IMR-90 (cell line): Measurements from ENCODE around the gene SPEM1. TPM values are rescaled to one million over a fixed set of nuclear protein-coding genes. Genes with fewer than 3 reads are reported as not detected.

Experiments used
- ATAC-seq: fragments of 200-7000 bp; cut with Tn5 transposase; 2 replicates; pipeline ENCODE4 v1.9.1; 2020; ENCODE audit warnings: low read depth, mild to moderate bottlenecking, moderate library complexity
- BruUV-seq: library from RNA; stranded (reverse); fragments of 400-500 nt; replicated peaks from 2 replicates; lab custom pipeline; 2021; lab: Mats Ljungman, UMichigan
- CTCF ChIA-PET: fragments of 300-600 bp; formaldehyde crosslinking; extraction: SDS; loops from one replicate; lab custom pipeline; 2021; ENCODE audit warnings: antibody characterized with exemption; lab: Yijun Ruan, JAX
- POLR2A ChIA-PET: fragments of 300-600 bp; sonication (Branson Sonifier 250); formaldehyde crosslinking; loops from one replicate; lab custom pipeline; 2022; ENCODE audit warnings: antibody characterized with exemption; ENCODE audit not compliant: unreplicated experiment; lab: Charles Lee
- DNase-seq: peaks from one replicate; pipeline ENCODE4 v3.0.0; 2013
- H2AFZ ChIP-seq: replicated peaks from 2 replicates; pipeline ENCODE3; 2013; ENCODE audit warnings: low read length, mild to moderate bottlenecking; ENCODE audit not compliant: poor library complexity
- H2AK5ac ChIP-seq: 2 replicates; pipeline ENCODE4 v1.6.1; 2013; ENCODE audit warnings: low read depth, low read length, inconsistent platforms
- H2AK9ac ChIP-seq: replicated peaks from 2 replicates; pipeline ENCODE3; 2013; ENCODE audit warnings: mild to moderate bottlenecking, low read depth, low read length, moderate library complexity; ENCODE audit not compliant: poor library complexity
- H2BK120ac ChIP-seq: 2 replicates; pipeline ENCODE4 v1.6.1; 2013; ENCODE audit warnings: low read depth, low read length, inconsistent platforms
- H2BK15ac ChIP-seq: 3 replicates; pipeline ENCODE4 v1.6.1; 2013; ENCODE audit warnings: low read depth, low read length, inconsistent platforms
- H2BK20ac ChIP-seq: 2 replicates; pipeline ENCODE4 v1.6.1; 2013; ENCODE audit warnings: low read depth, mild to moderate bottlenecking, inconsistent platforms, low read length, moderate library complexity
- H2BK5ac ChIP-seq: 2 replicates; pipeline ENCODE4 v1.6.1; 2013; ENCODE audit warnings: mild to moderate bottlenecking, low read depth, low read length, inconsistent platforms; ENCODE audit not compliant: poor library complexity, severe bottlenecking
- H3K14ac ChIP-seq: replicated peaks from 2 replicates; pipeline ENCODE4 v1.6.1; 2013; ENCODE audit warnings: low read depth, low read length, inconsistent platforms
- H3K18ac ChIP-seq: 2 replicates; pipeline ENCODE4 v1.6.1; 2013; ENCODE audit warnings: low read depth, low read length, control low read depth
- H3K23ac ChIP-seq: 2 replicates; pipeline ENCODE4 v1.6.1; 2013; ENCODE audit warnings: low read depth, low read length, inconsistent platforms
- H3K27ac ChIP-seq: 2 replicates; pipeline ENCODE4 v1.5.1; 2013; ENCODE audit warnings: mild to moderate bottlenecking, control low read depth, low read length; ENCODE audit not compliant: insufficient read depth
- H3K27me3 ChIP-seq: 2 replicates; pipeline ENCODE4 v1.6.1; 2013; ENCODE audit warnings: low read length; ENCODE audit not compliant: control insufficient read depth, insufficient read depth
- H3K36me3 ChIP-seq: 2 replicates; pipeline ENCODE4 v1.6.1; 2013; ENCODE audit warnings: low read length, mixed read lengths; ENCODE audit not compliant: control insufficient read depth, insufficient read depth
- H3K4ac ChIP-seq: 2 replicates; pipeline ENCODE4 v1.6.1; 2013; ENCODE audit warnings: low read depth, low read length, inconsistent platforms
- H3K4me1 ChIP-seq: 2 replicates; pipeline ENCODE4 v1.6.1; 2013; ENCODE audit warnings: low read length, mixed read lengths; ENCODE audit not compliant: control insufficient read depth, insufficient read depth
- H3K4me2 ChIP-seq: 2 replicates; pipeline ENCODE4 v1.6.1; 2013; ENCODE audit warnings: low read depth, mild to moderate bottlenecking, control low read depth, low read length, moderate library complexity
- H3K4me3 ChIP-seq: 2 replicates; pipeline ENCODE4 v1.5.1; 2013; ENCODE audit warnings: low read depth, mild to moderate bottlenecking, control low read depth, low read length, moderate library complexity; ENCODE audit not compliant: insufficient read depth
- H3K56ac ChIP-seq: 2 replicates; pipeline ENCODE4 v1.6.1; 2013; ENCODE audit warnings: low read length, inconsistent platforms; ENCODE audit not compliant: insufficient read depth; ENCODE audit errors: extremely low read depth
- H3K79me1 ChIP-seq, 2 experiments: 2 replicates each; pipeline ENCODE4 v1.6.1; 2013; ENCODE audit warnings: low read length in 2 of 2, inconsistent platforms in 1 of 2, low read depth in 1 of 2
- H3K9ac ChIP-seq: 2 replicates; pipeline ENCODE4 v1.6.1; 2013; ENCODE audit warnings: low read depth, low read length, control low read depth
- H3K9me1 ChIP-seq: 2 replicates; pipeline ENCODE4 v1.6.1; 2013; ENCODE audit warnings: low read length, inconsistent platforms; ENCODE audit not compliant: insufficient read depth
- H3K9me3 ChIP-seq: 2 replicates; pipeline ENCODE4 v1.6.1; 2013; ENCODE audit warnings: low read length; ENCODE audit not compliant: control insufficient read depth, insufficient read depth
- H4K20me1 ChIP-seq: 2 replicates; pipeline ENCODE4 v1.6.1; 2013; ENCODE audit warnings: low read length, inconsistent platforms; ENCODE audit not compliant: insufficient read depth
- H4K5ac ChIP-seq: 2 replicates; pipeline ENCODE4 v1.6.1; 2013; ENCODE audit warnings: mild to moderate bottlenecking, low read depth, low read length, control low read depth
- H4K8ac ChIP-seq, 2 experiments: 2 replicates each; pipeline ENCODE4 v1.6.1; 2013; ENCODE audit warnings: low read depth in 2 of 2, low read length in 2 of 2, control low read depth in 1 of 2, inconsistent platforms in 1 of 2
- H4K91ac ChIP-seq: 2 replicates; pipeline ENCODE4 v1.6.1; 2013; ENCODE audit warnings: low read depth, low read length, inconsistent platforms; ENCODE audit not compliant: insufficient read depth
- BHLHE40 ChIP-seq: fragments of 150-350 bp; IDR thresholded peaks from 2 replicates; pipeline ENCODE4 v1.6.1; 2016; ENCODE audit warnings: mild to moderate bottlenecking, low read depth, low read length
- CEBPB ChIP-seq: IDR thresholded peaks from 2 replicates; pipeline ENCODE4 v1.6.1; 2012; ENCODE audit warnings: low read depth, low read length, improper control_type of control experiment
- CHD1 ChIP-seq: IDR thresholded peaks from 2 replicates; pipeline ENCODE4 v1.6.1; 2012; ENCODE audit warnings: low read depth, low read length, improper control_type of control experiment
- CTCF ChIP-seq: conservative IDR thresholded peaks from 2 replicates; pipeline ENCODE4 v1.5.1; 2012; ENCODE audit warnings: mild to moderate bottlenecking, low read depth, low read length, improper control_type of control experiment
- ELK1 ChIP-seq: fragments of 150-350 bp; IDR thresholded peaks from 2 replicates; pipeline ENCODE4 v1.6.1; 2016; ENCODE audit warnings: low read depth, mild to moderate bottlenecking, low read length, moderate library complexity, borderline replicate concordance
- FOS ChIP-seq: fragments of 150-350 bp; IDR thresholded peaks from 2 replicates; pipeline ENCODE4 v1.6.1; 2016; ENCODE audit warnings: low read depth, low read length
- MAFK ChIP-seq: IDR thresholded peaks from 2 replicates; pipeline ENCODE4 v1.6.1; 2012; ENCODE audit warnings: low read depth, low read length, improper control_type of control experiment
- MAZ ChIP-seq: IDR thresholded peaks from 2 replicates; pipeline ENCODE4 v1.6.1; 2012; ENCODE audit warnings: low read depth, mild to moderate bottlenecking, low read length, improper control_type of control experiment, moderate library complexity, borderline replicate concordance
- MXI1 ChIP-seq: IDR thresholded peaks from 2 replicates; pipeline ENCODE4 v1.6.1; 2012; ENCODE audit warnings: low read depth, mild to moderate bottlenecking, low read length, moderate library complexity, borderline replicate concordance
- NFE2L2 ChIP-seq: fragments of 150-350 bp; IDR thresholded peaks from 2 replicates; pipeline ENCODE4 v1.6.1; 2016; ENCODE audit warnings: low read depth, mild to moderate bottlenecking, low read length
- POLR2A ChIP-seq: IDR thresholded peaks from 2 replicates; pipeline ENCODE4 v1.6.1; 2012; ENCODE audit warnings: mild to moderate bottlenecking, low read depth, low read length
- RAD21 ChIP-seq: IDR thresholded peaks from 2 replicates; pipeline ENCODE4 v1.6.1; 2012; ENCODE audit warnings: low read length, improper control_type of control experiment
- RCOR1 ChIP-seq: IDR thresholded peaks from 2 replicates; pipeline ENCODE4 v1.6.1; 2012; ENCODE audit warnings: mild to moderate bottlenecking, low read length, improper control_type of control experiment; ENCODE audit not compliant: insufficient replicate concordance
- RFX5 ChIP-seq: IDR thresholded peaks from 2 replicates; pipeline ENCODE4 v1.8.0; 2012; ENCODE audit warnings: low read depth, mild to moderate bottlenecking, low read length, moderate library complexity
- SMC3 ChIP-seq: fragments of 150-350 bp; IDR thresholded peaks from 2 replicates; pipeline ENCODE4 v1.6.1; 2016; ENCODE audit warnings: low read depth, mild to moderate bottlenecking, antibody characterized with exemption, low read length, moderate library complexity
- USF2 ChIP-seq: fragments of 150-350 bp; IDR thresholded peaks from 2 replicates; pipeline ENCODE4 v1.6.1; 2017; ENCODE audit warnings: mild to moderate bottlenecking, antibody characterized with exemption, low read length, low read depth
- WGBS, 2 experiments: methylation state at CpG; one replicate each; pipeline versions ENCODE4 v1.1.5 to v1.1.7; 2013; ENCODE audit warnings: missing lambda C conversion rate in 2 of 2; ENCODE audit not compliant: insufficient read length in 1 of 2; ENCODE audit errors: extremely low coverage in 2 of 2; 5-methylcytosine and 5-hydroxymethylcytosine counted together
- dilution Hi-C: fragments of 300-500 bp; cut with HindIII; formaldehyde crosslinking; loops from one replicate; pipeline ENCODE4 v1.14.3; 2018; ENCODE audit warnings: low sequenced_read_pairs; ENCODE audit not compliant: unreplicated experiment
- in situ Hi-C: fragments of 300-500 bp; cut with MboI; formaldehyde crosslinking; loops from 3 replicates; pipeline ENCODE4 v1.14.3; 2019; ENCODE audit warnings: low sequenced_read_pairs, inconsistent platforms, mixed read lengths
- intact Hi-C: fragments of 100-400 bp; cut with micrococcal nuclease; formaldehyde crosslinking; loops from 2 replicates; pipeline ENCODE4 v1.10.0; 2022
- polyA plus RNA-seq, 3 experiments: library from polyadenylated mRNA; depleted of rRNA; stranded (reverse); fragments of >200 nt; gene quantifications; 2 replicates each; pipeline ENCODE4 v1.2.3, GENCODE V29; 2012; ENCODE audit warnings: low replicate concordance in 1 of 3
- total RNA-seq: library from RNA; depleted of rRNA; stranded (reverse); fragments of >200 nt; gene quantifications from 2 replicates; pipeline ENCODE4 v1.2.3, GENCODE V29; 2012

The SPEM1 gene
- total and polyA plus RNA-seq, 2 of the 4 experiments (the other 2 are of a cell fraction), result not detected

- no peaks in the 10 kb centered on the region for H3K4me1 ChIP-seq
- in situ Hi-C loops, result no loop called here
- H3K4me3 ChIP-seq, result no peak overlapping the region
- dilution Hi-C loops, result no loop called here
- no peak overlapping the region for H2AFZ ChIP-seq
- H4K91ac ChIP-seq, result no peak overlapping the region
- no peak overlapping the region for H2BK5ac ChIP-seq
- no peak for TF ChIP-seq CEBPB
- TF ChIP-seq MAFK, result no peak
- no peak for TF ChIP-seq MAZ
- TF ChIP-seq USF2, result no peak
- TF ChIP-seq BHLHE40, result no peak
- TF ChIP-seq CHD1, result no peak
- TF ChIP-seq POLR2A, result no peak
- TF ChIP-seq MXI1, result no peak
- no peak for TF ChIP-seq NFE2L2
- TF ChIP-seq FOS, result no peak
- TF ChIP-seq RCOR1, result no peak
- TF ChIP-seq ELK1, result no peak
- TF ChIP-seq RAD21, result no peak
- TF ChIP-seq CTCF, result no peak
- no peak for TF ChIP-seq SMC3
- TF ChIP-seq RFX5, result no peak
- no peak overlapping the region for H3K18ac ChIP-seq
- H2BK15ac ChIP-seq, result no peak overlapping the region
- H2BK20ac ChIP-seq, result no peak overlapping the region
- no peak overlapping the region for H3K56ac ChIP-seq
- no peak overlapping the region for H2AK5ac ChIP-seq
- H3K9ac ChIP-seq, result no peak overlapping the region
- H2AK9ac ChIP-seq, result no peak overlapping the region
- no peaks in the 10 kb centered on the region for H3K9me3 ChIP-seq
- H4K8ac ChIP-seq, result no peak overlapping the region
- ChIA-PET POLR2A (no interaction called here), CTCF (no interaction called here)
- no peaks in the 10 kb centered on the region; the same call in 1 of the 2 replicates for H3K27me3 ChIP-seq
- intact Hi-C loops, result no loop called here
- no peak overlapping the region for H4K5ac ChIP-seq
- BruUV-seq, result no TSS peak
- WGBS, 2 experiments, result 90% methylated on average over 7 of the region's 11 CpGs; no CpG with 5 or more reads in 1 of the 2 experiments
- H3K9me1 ChIP-seq, result no peaks in the 10 kb centered on the region
- no peaks in the 10 kb centered on the region for H3K36me3 ChIP-seq
- no peak for DNase-seq
- no peak overlapping the region for H3K27ac ChIP-seq
- no peak for ATAC-seq
- no peak overlapping the region for H3K4me2 ChIP-seq
- no peak overlapping the region for H3K14ac ChIP-seq
- no peak overlapping the region for H2BK120ac ChIP-seq
- no peaks in the 10 kb centered on the region; the same call in 1 of the 2 replicates for H4K20me1 ChIP-seq
- no peak overlapping the region for H3K4ac ChIP-seq
- H3K79me1 ChIP-seq, result peaks cover 0 to 2% of the 10 kb centered on the region in 2 experiments; a peak in 1 of 4 replicates
- no peak overlapping the region for H3K23ac ChIP-seq
Measured at GRCh38 chr17:7432296-7432695, 12.2 kb downstream of the SPEM1 start.
